Measurements from ENCODE around the gene SWAP70.

GRCh38 chr11:9625162-9625561 lies 38.7 kb upstream of the SWAP70 start:
- TF ChIP-seq RAD21 (IDR thresholded peaks at IDR 0.05; ENCODE audit: low read depth) (no peak), EP300 (IDR thresholded peaks at IDR 0.05; ENCODE audit: borderline replicate concordance) (no peak), MAX (IDR thresholded peaks at IDR 0.05) (no peak), REST (IDR thresholded peaks at IDR 0.05; ENCODE audit: low read depth) (no peak), TAF1 (IDR thresholded peaks at IDR 0.05; ENCODE audit: low read depth) (no peak), TEAD4 (IDR thresholded peaks at IDR 0.05) (no peak), EGR1 (IDR thresholded peaks at IDR 0.05) (no peak), CREB1 (IDR thresholded peaks at IDR 0.05; ENCODE audit: low read depth) (no peak), YY1 (IDR thresholded peaks at IDR 0.05; ENCODE audit: low read depth) (no peak), NFIC (IDR thresholded peaks at IDR 0.05) (no peak), CEBPB (IDR thresholded peaks at IDR 0.05) (no peak), ZBTB7A (IDR thresholded peaks at IDR 0.05; ENCODE audit: low read depth) (no peak), USF1 (IDR thresholded peaks at IDR 0.05) (no peak)

Data from Ishikawa (cell line).